SJCRH30 (cell line): ENCODE data around the gene SERINC3. TPM values are rescaled to one million over a fixed set of nuclear protein-coding genes. Genes with fewer than 3 reads are reported as not detected.
"Not testable (repeated sequence)": the region's sequence is repeated elsewhere in the genome, so short reads cannot be mapped to it uniquely, and the experiment has no call there.

Experiments
- DNase-seq, 2 experiments: peaks; one replicate each; pipeline ENCODE4 v3.0.0-alpha.2; 2015 to 2020
- H3K27ac ChIP-seq: fragments of 250-450 bp; sonication (Bioruptor Pico); 2 replicates; pipeline ENCODE4 v1.5.1; 2020; ENCODE audit warnings: mild to moderate bottlenecking, moderate library complexity
- H3K27me3 ChIP-seq: fragments of 250-450 bp; sonication (Bioruptor Pico); 2 replicates; pipeline ENCODE4 v1.5.1; 2020; ENCODE audit warnings: mild to moderate bottlenecking, moderate library complexity
- H3K36me3 ChIP-seq: fragments of 250-450 bp; sonication (Bioruptor Pico); 2 replicates; pipeline ENCODE4 v1.5.1; 2020; ENCODE audit warnings: mild to moderate bottlenecking, moderate library complexity
- H3K4me1 ChIP-seq: fragments of 250-450 bp; sonication (Bioruptor Pico); 2 replicates; pipeline ENCODE4 v1.5.1; 2020; ENCODE audit warnings: mild to moderate bottlenecking, moderate library complexity
- H3K4me3 ChIP-seq: fragments of 250-450 bp; sonication (Bioruptor Pico); 2 replicates; pipeline ENCODE4 v1.5.1; 2020; ENCODE audit warnings: mild to moderate bottlenecking, moderate library complexity
- H3K9me3 ChIP-seq: fragments of 250-450 bp; sonication (Bioruptor Pico); replicated peaks from 2 replicates; pipeline ENCODE4 v1.5.1; 2020; ENCODE audit warnings: mild to moderate bottlenecking, moderate library complexity
- total RNA-seq: library from RNA; depleted of rRNA; stranded (reverse); fragments of >200 nt; shearing (Covaris generic); gene quantifications from 2 replicates; pipeline ENCODE4 v1.2.3, GENCODE V29; 2014

Gene SERINC3
- total RNA-seq, 1 experiment from 2014 or later = 50.7 TPM

DNA sequence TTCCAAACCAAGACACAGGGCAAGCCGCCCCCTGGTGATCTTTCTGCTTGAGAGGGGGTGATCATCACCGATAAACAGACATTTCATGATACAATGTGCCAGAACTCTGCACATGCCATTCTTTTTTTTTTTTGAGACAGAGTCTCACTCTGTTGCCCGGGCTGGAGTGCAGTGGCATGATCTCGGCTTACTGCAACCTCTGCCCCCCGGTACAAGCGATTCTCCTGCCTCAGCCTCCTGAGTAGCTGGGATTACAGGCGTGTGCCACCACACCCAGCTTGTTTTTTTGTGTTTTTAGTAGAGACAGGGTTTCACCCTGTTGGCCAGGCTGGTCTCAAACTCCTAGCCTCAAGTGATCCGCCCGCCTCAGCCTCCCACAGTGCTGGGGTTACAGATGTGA, 49.6 kb downstream of the SERINC3 start:
- H3K27me3 ChIP-seq = peaks cover 30% of the 10 kb centered on the region
- not testable (repeated sequence) for H3K4me1 ChIP-seq, DNase-seq, H3K36me3 ChIP-seq, H3K9me3 ChIP-seq, H3K4me3 ChIP-seq, H3K27ac ChIP-seq

DNA sequence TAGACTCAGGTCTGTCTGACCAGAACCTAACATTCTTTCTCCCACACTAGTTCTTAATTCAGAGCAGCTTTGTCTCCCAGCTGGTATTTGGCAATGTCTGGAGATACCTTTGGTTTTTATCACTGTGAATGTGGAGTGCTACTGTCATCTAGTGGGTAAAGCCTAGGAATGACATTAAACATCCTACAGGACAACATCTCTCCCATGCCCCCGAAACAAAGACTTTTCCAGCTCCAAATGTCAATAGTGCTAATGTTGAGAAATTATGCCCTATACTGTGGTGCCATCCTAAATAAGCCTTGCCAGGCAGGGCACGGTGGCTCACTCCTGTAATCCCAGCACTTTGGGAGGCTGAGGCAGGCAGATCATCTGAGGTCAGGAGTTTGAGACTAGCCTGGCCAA, 50.4 kb downstream of the SERINC3 start:
- DNase-seq = peak in 1 of 2 experiments; percentile 28
- Histone ChIP-seq H3K36me3 (no peaks in the 10 kb centered on the region), H3K4me1 (peaks cover 7% of the 10 kb centered on the region; the same call in 1 of the 2 replicates), H3K27me3 (peaks cover 36% of the 10 kb centered on the region), H3K27ac (no peak overlapping the region), H3K4me3 (no peak overlapping the region), H3K9me3 (no peaks in the 10 kb centered on the region)

- Histone ChIP-seq H3K9me3 (no peaks in the 10 kb centered on the region), H3K4me1 (peaks cover 4% of the 10 kb centered on the region; the same call in 1 of the 2 replicates), H3K27ac (no peak overlapping the region), H3K4me3 (no peak overlapping the region), H3K36me3 (no peaks in the 10 kb centered on the region), H3K27me3 (peaks cover 36% of the 10 kb centered on the region)
- no peak for DNase-seq
These were observed 51.5 kb downstream of the SERINC3 start for GRCh38 chr20:44470327-44470726.

- Histone ChIP-seq H3K4me1 (no peaks in the 10 kb centered on the region), H3K4me3 (no peak overlapping the region), H3K9me3 (no peaks in the 10 kb centered on the region), H3K36me3 (no peaks in the 10 kb centered on the region), H3K27ac (no peak overlapping the region), H3K27me3 (peaks cover 38% of the 10 kb centered on the region)
- DNase-seq = no peak
These were observed 53.7 kb downstream of the SERINC3 start for GRCh38 chr20:44468044-44468782.

DNA sequence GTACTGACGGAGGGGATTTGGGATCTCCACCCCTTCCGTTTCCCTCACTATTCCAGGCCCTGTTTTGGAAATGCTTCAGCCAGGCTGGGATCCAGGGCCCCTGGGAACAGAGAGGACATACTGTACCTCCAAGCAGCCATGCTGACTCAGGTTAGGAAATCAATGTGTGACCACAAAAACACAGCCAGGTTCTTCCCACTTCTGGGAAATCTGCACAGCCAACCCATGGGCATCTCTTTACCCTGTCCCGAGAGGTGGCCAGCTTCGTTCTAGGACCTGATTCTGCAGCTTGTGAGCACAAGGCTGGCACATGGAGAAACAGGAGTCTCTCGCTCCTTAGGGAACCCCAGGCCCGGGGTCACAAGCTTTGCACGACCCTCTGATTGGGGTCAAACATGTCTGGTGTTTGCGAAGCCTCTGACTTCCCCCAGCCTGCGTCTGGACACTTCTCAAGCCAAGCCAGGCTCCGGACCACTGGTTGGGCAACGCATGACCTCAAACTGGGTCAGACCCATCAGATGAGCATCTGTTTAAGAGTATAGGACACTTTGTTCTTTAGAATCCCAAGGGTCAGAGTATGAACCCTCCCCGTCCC, 54.5 kb downstream of the SERINC3 start:
- H3K4me1 ChIP-seq = no peaks in the 10 kb centered on the region

GRCh38 chr20:44465001-44465560, 56.8 kb downstream of the SERINC3 start:
- no peak overlapping the region for H3K27ac ChIP-seq
- no peaks in the 10 kb centered on the region for H3K9me3 ChIP-seq
- H3K4me1 ChIP-seq = no peaks in the 10 kb centered on the region
- no peak for DNase-seq
- peaks cover 36% of the 10 kb centered on the region for H3K27me3 ChIP-seq
- no peak overlapping the region for H3K4me3 ChIP-seq
- no peaks in the 10 kb centered on the region for H3K36me3 ChIP-seq

More for the DNA sequence above, 54.5 kb downstream of the SERINC3 start:
- H3K27me3 ChIP-seq = peaks cover 38% of the 10 kb centered on the region
- H3K36me3 ChIP-seq = no peaks in the 10 kb centered on the region
- no peak overlapping the region for H3K27ac ChIP-seq
- no peaks in the 10 kb centered on the region for H3K9me3 ChIP-seq
- DNase-seq = peak in 1 of 2 experiments; percentile 20
- no peak overlapping the region for H3K4me3 ChIP-seq

DNA sequence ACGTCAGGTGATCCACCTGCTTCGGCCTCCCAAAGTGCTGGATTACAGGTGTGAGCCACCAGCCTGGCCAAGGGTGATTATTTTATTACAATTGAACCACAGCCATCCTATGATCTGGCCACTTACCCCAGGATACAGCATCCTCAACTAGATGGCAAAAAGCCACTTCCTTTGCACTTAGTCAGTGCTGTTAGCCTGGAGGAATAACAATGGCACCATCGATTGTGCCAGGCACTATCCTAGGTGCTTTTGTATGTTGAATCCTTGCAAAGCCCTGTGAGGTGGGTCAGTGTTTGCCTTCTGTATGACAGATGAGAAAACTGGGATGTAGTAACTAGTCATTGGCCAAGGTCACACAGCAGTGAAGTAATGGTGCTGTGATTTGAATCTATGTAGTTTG, 57.4 kb downstream of the SERINC3 start:
- Histone ChIP-seq H3K27ac (no peak overlapping the region), H3K4me3 (no peak overlapping the region), H3K36me3 (no peaks in the 10 kb centered on the region), H3K4me1 (no peaks in the 10 kb centered on the region), H3K9me3 (no peaks in the 10 kb centered on the region), H3K27me3 (peaks cover 31% of the 10 kb centered on the region)
- no peak for DNase-seq

GRCh38 chr20:44463466-44463865, 58.4 kb downstream of the SERINC3 start:
- H3K36me3 ChIP-seq = no peaks in the 10 kb centered on the region
- H3K27ac ChIP-seq = no peak overlapping the region
- H3K27me3 ChIP-seq = peaks cover 22% of the 10 kb centered on the region
- H3K9me3 ChIP-seq = no peaks in the 10 kb centered on the region
- DNase-seq = no peak
- H3K4me1 ChIP-seq = no peaks in the 10 kb centered on the region
- H3K4me3 ChIP-seq = no peak overlapping the region

DNA sequence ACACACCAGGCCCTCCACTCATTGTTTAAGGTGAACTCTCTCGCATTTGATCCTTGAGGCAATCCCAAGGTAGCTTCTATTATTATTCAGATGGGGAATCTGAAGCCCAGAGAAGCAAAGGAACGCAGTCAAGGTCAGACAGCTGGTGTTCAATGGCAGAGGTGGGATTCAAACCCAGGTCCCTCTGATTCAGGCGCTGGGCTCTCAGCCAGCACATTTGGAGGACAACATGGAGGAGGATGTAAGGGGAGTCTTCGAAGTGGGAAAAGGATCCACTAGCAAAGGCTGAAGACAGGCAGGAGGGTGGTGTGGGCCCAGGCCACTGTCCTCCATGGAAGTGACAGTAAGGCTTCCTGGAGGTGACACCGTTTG, 60.1 kb downstream of the SERINC3 start:
- H3K27ac ChIP-seq = no peak overlapping the region
- H3K27me3 ChIP-seq = peaks cover 5% of the 10 kb centered on the region
- no peaks in the 10 kb centered on the region for H3K4me1 ChIP-seq
- H3K4me3 ChIP-seq = no peak overlapping the region
- H3K9me3 ChIP-seq = no peaks in the 10 kb centered on the region
- no peaks in the 10 kb centered on the region for H3K36me3 ChIP-seq
- DNase-seq = no peak

- Histone ChIP-seq H3K36me3 (no peaks in the 10 kb centered on the region), H3K27me3 (peaks cover 8% of the 10 kb centered on the region), H3K4me1 (no peaks in the 10 kb centered on the region), H3K4me3 (no peak overlapping the region), H3K27ac (no peak overlapping the region), H3K9me3 (no peaks in the 10 kb centered on the region)
- DNase-seq = no peak
These were observed 60.6 kb downstream of the SERINC3 start for GRCh38 chr20:44461142-44461802.

DNA sequence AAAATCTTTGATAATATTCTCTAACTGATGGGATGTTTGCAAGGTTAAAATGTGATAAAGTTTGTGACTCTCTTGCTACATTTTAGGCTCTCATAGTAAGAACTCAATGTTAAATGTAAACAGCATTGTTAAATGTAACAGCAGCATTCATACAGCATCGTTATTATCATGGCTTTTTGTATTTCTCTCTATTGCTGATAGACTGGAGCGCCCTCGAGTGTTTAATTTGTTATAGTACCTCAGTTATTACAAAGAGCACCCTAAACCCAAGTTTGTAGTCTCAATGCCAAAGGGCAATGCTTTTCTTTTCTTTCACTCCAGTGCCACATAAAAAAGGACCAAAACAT, 61.1 kb downstream of the SERINC3 start:
- Histone ChIP-seq H3K36me3 (no peaks in the 10 kb centered on the region), H3K9me3 (no peaks in the 10 kb centered on the region), H3K27ac (no peak overlapping the region), H3K4me3 (no peak overlapping the region), H3K4me1 (no peaks in the 10 kb centered on the region), H3K27me3 (peaks cover 8% of the 10 kb centered on the region)
- peak in 1 of 2 experiments; percentile 48 for DNase-seq

- H3K4me3 ChIP-seq = no peak overlapping the region
- H3K9me3 ChIP-seq = no peaks in the 10 kb centered on the region
- no peaks in the 10 kb centered on the region for H3K36me3 ChIP-seq
- H3K4me1 ChIP-seq = no peaks in the 10 kb centered on the region
- H3K27me3 ChIP-seq = peaks cover 19% of the 10 kb centered on the region
- H3K27ac ChIP-seq = no peak overlapping the region
- DNase-seq = no peak
These were observed 62.6 kb downstream of the SERINC3 start for GRCh38 chr20:44459271-44459670.

GRCh38 chr20:44457016-44457415, 64.9 kb downstream of the SERINC3 start:
- no peak for DNase-seq
- H3K36me3 ChIP-seq = no peaks in the 10 kb centered on the region
- H3K4me3 ChIP-seq = no peak overlapping the region
- no peaks in the 10 kb centered on the region for H3K4me1 ChIP-seq
- no peaks in the 10 kb centered on the region for H3K9me3 ChIP-seq
- no peak overlapping the region for H3K27ac ChIP-seq
- peaks cover 23% of the 10 kb centered on the region for H3K27me3 ChIP-seq

- Histone ChIP-seq H3K27me3 (peaks cover 27% of the 10 kb centered on the region), H3K4me1 (no peaks in the 10 kb centered on the region)
- DNase-seq = no peak
These were observed 65.3 kb downstream of the SERINC3 start for GRCh38 chr20:44456611-44457010.

DNA sequence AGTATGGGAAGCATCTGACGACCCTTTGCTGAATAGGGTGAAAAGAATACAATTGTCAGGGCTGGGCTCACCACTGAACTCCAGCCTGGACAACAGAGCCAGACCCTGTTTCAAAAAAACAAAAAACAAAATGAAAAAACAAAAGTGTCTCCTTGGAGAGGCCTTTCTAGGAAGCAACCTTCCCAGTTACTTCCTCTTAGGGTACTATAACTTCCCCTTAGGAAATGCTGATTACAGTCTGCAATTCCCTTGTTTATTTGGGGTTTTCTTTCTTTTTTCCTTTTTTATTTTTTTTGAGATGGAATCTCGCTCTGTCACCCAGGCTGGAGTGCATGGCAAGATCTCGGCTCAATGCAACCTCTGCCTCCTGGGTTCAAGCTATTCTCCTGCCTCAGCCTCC, 66.7 kb downstream of the SERINC3 start:
- Histone ChIP-seq H3K27ac (no peak overlapping the region), H3K4me3 (no peak overlapping the region), H3K9me3 (no peaks in the 10 kb centered on the region), H3K4me1 (no peaks in the 10 kb centered on the region), H3K27me3 (peaks cover 24% of the 10 kb centered on the region), H3K36me3 (no peaks in the 10 kb centered on the region)
- DNase-seq = no peak

More at GRCh38 chr20:44456611-44457010, 65.3 kb downstream of the SERINC3 start:
- Histone ChIP-seq H3K4me3 (no peak overlapping the region), H3K27ac (no peak overlapping the region), H3K36me3 (no peaks in the 10 kb centered on the region), H3K9me3 (no peaks in the 10 kb centered on the region)
